H1 (cell line): ENCODE data around the gene ARAP2. TPM values are rescaled to one million over a fixed set of nuclear protein-coding genes. Genes with fewer than 3 reads are reported as not detected.

Experiments used
- CTCF ChIA-PET: fragments of 300-600 bp; sonication (Branson Sonifier 250); formaldehyde crosslinking; loops from one replicate; lab custom pipeline; 2021; ENCODE audit not compliant: partially characterized antibody; lab: Charles Lee
- POLR2A ChIA-PET: fragments of 300-600 bp; sonication (Branson Sonifier 250); formaldehyde crosslinking; loops from one replicate; lab custom pipeline; 2021; ENCODE audit warnings: inconsistent platforms; ENCODE audit not compliant: partially characterized antibody; lab: Charles Lee
- DNase-seq, 2 experiments: peaks; one replicate each; pipeline versions ENCODE4 v3.0.0 to v3.0.0-alpha.2; 2010 to 2022; ENCODE audit warnings: low spot score in 2 of 2, low read depth in 1 of 2, mixed read lengths in 1 of 2
- FAIRE-seq: peaks from 2 replicates; lab custom pipeline; 2011; peaks lifted over from hg19 to GRCh38; lab: Jason Lieb, UNC
- H2AFZ ChIP-seq: 2 replicates; pipeline ENCODE4 v1.8.1; 2012; ENCODE audit warnings: low read length, inconsistent platforms
- H2AK5ac ChIP-seq: 2 replicates; pipeline ENCODE4 v1.6.1; 2013; ENCODE audit warnings: low read depth, low read length
- H2BK120ac ChIP-seq: replicated peaks from 2 replicates; pipeline ENCODE3; 2013; ENCODE audit warnings: low read depth, low read length, inconsistent platforms
- H2BK12ac ChIP-seq: 2 replicates; pipeline ENCODE4 v1.6.1; 2013; ENCODE audit warnings: low read depth, low read length
- H2BK15ac ChIP-seq: 2 replicates; pipeline ENCODE4 v1.6.1; 2013; ENCODE audit warnings: low read length
- H2BK20ac ChIP-seq: 2 replicates; pipeline ENCODE4 v1.6.1; 2013; ENCODE audit warnings: low read length
- H2BK5ac ChIP-seq: 2 replicates; pipeline ENCODE4 v1.6.1; 2013; ENCODE audit warnings: low read depth, low read length
- H3K14ac ChIP-seq: 2 replicates; pipeline ENCODE4 v1.6.1; 2013; ENCODE audit warnings: inconsistent platforms; ENCODE audit not compliant: insufficient read length
- H3K18ac ChIP-seq: 2 replicates; pipeline ENCODE4 v1.6.1; 2013; ENCODE audit warnings: low read length; ENCODE audit errors: extremely low read depth
- H3K23ac ChIP-seq: 2 replicates; pipeline ENCODE4 v1.6.1; 2013; ENCODE audit warnings: inconsistent platforms; ENCODE audit not compliant: insufficient read length
- H3K23me2 ChIP-seq: 2 replicates; pipeline ENCODE4 v1.6.1; 2013; ENCODE audit warnings: low read depth, low read length
- H3K27ac ChIP-seq: 2 replicates; pipeline ENCODE4 v1.6.1; 2011; ENCODE audit warnings: low read depth, low read length, inconsistent platforms
- H3K27me3 ChIP-seq, 4 experiments: replicated peaks in 1 of 4; 1 replicate in 1 of 4; 2 replicates in 3 of 4; pipeline versions ENCODE4 v1.6.1 to v1.8.1; 2011 to 2013; ENCODE audit warnings: low read length in 3 of 4, mild to moderate bottlenecking in 3 of 4, inconsistent platforms in 2 of 4, mixed read lengths in 2 of 4, moderate library complexity in 1 of 4; ENCODE audit not compliant: control insufficient read depth in 3 of 4, insufficient read depth in 3 of 4; ENCODE audit errors: extremely low read depth in 1 of 4
- H3K36me3 ChIP-seq, 4 experiments: 2 replicates each; pipeline versions ENCODE4 v1.6.1 to v1.8.1; 2011 to 2013; ENCODE audit warnings: mild to moderate bottlenecking in 4 of 4, low read length in 3 of 4, moderate library complexity in 2 of 4, control low read depth in 1 of 4, inconsistent platforms in 1 of 4; ENCODE audit not compliant: insufficient read depth in 4 of 4, control insufficient read depth in 2 of 4
- H3K4ac ChIP-seq: replicated peaks from 2 replicates; pipeline ENCODE3; 2013; ENCODE audit warnings: low read length, low read depth, mixed read lengths, inconsistent platforms; ENCODE audit not compliant: insufficient read length
- H3K4me1 ChIP-seq, 4 experiments: replicated peaks in 1 of 4; 1 replicate in 1 of 4; 2 replicates in 3 of 4; pipeline versions ENCODE4 v1.6.1 to v1.8.1; 2011 to 2013; ENCODE audit warnings: low read length in 3 of 4, inconsistent platforms in 2 of 4, mixed read lengths in 1 of 4; ENCODE audit not compliant: insufficient read depth in 4 of 4, control insufficient read depth in 3 of 4
- H3K4me2 ChIP-seq, 2 experiments: 2 replicates each; pipeline versions ENCODE4 v1.6.1 to v1.8.1; 2011 to 2013; ENCODE audit warnings: low read depth in 2 of 2, low read length in 2 of 2, control low read depth in 1 of 2, inconsistent platforms in 1 of 2, mild to moderate bottlenecking in 1 of 2; ENCODE audit not compliant: insufficient read depth in 1 of 2
- H3K4me3 ChIP-seq, 4 experiments: fragments of 200-600, 300-600 bp in 1 of 4; sonication (generic), shearing (Covaris generic), sonication (Bioruptor Twin) in 1 of 4; 2 replicates each; pipeline versions ENCODE4 v1.5.1 to v1.8.1; 2011 to 2016; ENCODE audit warnings: low read length in 4 of 4, low read depth in 3 of 4, control low read depth in 2 of 4, inconsistent platforms in 2 of 4, mild to moderate bottlenecking in 2 of 4, mixed read lengths in 1 of 4, moderate library complexity in 1 of 4; ENCODE audit not compliant: insufficient read depth in 2 of 4; ENCODE audit errors: extremely low read depth in 1 of 4
- H3K56ac ChIP-seq: replicated peaks from 2 replicates; pipeline ENCODE3; 2013; ENCODE audit warnings: low read depth, mild to moderate bottlenecking, mixed read lengths, low read length, inconsistent platforms; ENCODE audit not compliant: insufficient read length
- H3K79me1 ChIP-seq: 2 replicates; pipeline ENCODE4 v1.6.1; 2013; ENCODE audit warnings: low read depth, low read length, control low read depth
- H3K79me2 ChIP-seq, 2 experiments: 2 replicates each; pipeline versions ENCODE4 v1.6.1 to v1.8.1; 2012 to 2013; ENCODE audit warnings: low read length in 2 of 2, mild to moderate bottlenecking in 2 of 2, inconsistent platforms in 1 of 2; ENCODE audit not compliant: insufficient read depth in 2 of 2, control insufficient read depth in 1 of 2
- H3K9ac ChIP-seq, 4 experiments: replicated peaks in 1 of 4; 1 replicate in 1 of 4; 2 replicates in 3 of 4; pipeline versions ENCODE4 v1.6.1 to v1.8.1; 2011 to 2013; ENCODE audit warnings: low read depth in 3 of 4, low read length in 3 of 4, control low read depth in 2 of 4, mild to moderate bottlenecking in 2 of 4, moderate library complexity in 2 of 4, inconsistent platforms in 1 of 4; ENCODE audit errors: extremely low read depth in 1 of 4
- H3K9me3 ChIP-seq, 2 experiments: 2 replicates each; pipeline versions ENCODE4 v1.6.1 to v1.8.1; 2012 to 2013; ENCODE audit warnings: mild to moderate bottlenecking in 2 of 2, moderate library complexity in 2 of 2, control low read depth in 1 of 2, inconsistent platforms in 1 of 2, low read depth in 1 of 2, low read length in 1 of 2, mixed read lengths in 1 of 2; ENCODE audit not compliant: insufficient read depth in 2 of 2
- H4K20me1 ChIP-seq, 2 experiments: replicated peaks in 1 of 2; 2 replicates each; pipeline versions ENCODE3 to v1.8.1; 2011 to 2013; ENCODE audit warnings: inconsistent platforms in 2 of 2, low read length in 2 of 2, mild to moderate bottlenecking in 1 of 2; ENCODE audit not compliant: insufficient read depth in 2 of 2, control insufficient read depth in 1 of 2
- H4K5ac ChIP-seq: 2 replicates; pipeline ENCODE4 v1.6.1; 2013; ENCODE audit warnings: low read length, low read depth, mixed read lengths, inconsistent platforms; ENCODE audit not compliant: insufficient read length
- H4K8ac ChIP-seq: 2 replicates; pipeline ENCODE4 v1.8.0; 2013; ENCODE audit warnings: mild to moderate bottlenecking, moderate library complexity, low read length, inconsistent platforms; ENCODE audit not compliant: insufficient read depth; ENCODE audit errors: extremely low read depth
- H4K91ac ChIP-seq: replicated peaks from 2 replicates; pipeline ENCODE3; 2013; ENCODE audit warnings: low read length, mixed read lengths, inconsistent platforms; ENCODE audit not compliant: insufficient read length
- CBX8 ChIP-seq: fragments of 300-800, 300-1000 bp; sonication (generic); IDR thresholded peaks from 2 replicates; pipeline ENCODE4 v1.7.1; 2016; ENCODE audit warnings: low read depth, low read length, borderline replicate concordance
- EP300 ChIP-seq, 2 experiments: IDR thresholded peaks; 1 replicate in 1 of 2; 2 replicates in 1 of 2; pipeline ENCODE4 v1.6.1; 2011 to 2012; ENCODE audit warnings: low read depth in 2 of 2, low read length in 2 of 2, mild to moderate bottlenecking in 2 of 2, borderline replicate concordance in 1 of 2, inconsistent platforms in 1 of 2, moderate library complexity in 1 of 2
- NANOG ChIP-seq: IDR thresholded peaks from 2 replicates; pipeline ENCODE4 v1.6.1; 2011; ENCODE audit warnings: low read length, low read depth, mild to moderate bottlenecking, inconsistent platforms; ENCODE audit not compliant: insufficient read depth, poor library complexity, severe bottlenecking
- POLR2A ChIP-seq, 2 experiments: IDR thresholded peaks; 1 replicate in 1 of 2; 2 replicates in 1 of 2; pipeline ENCODE4 v1.6.1; 2011; ENCODE audit warnings: low read depth in 2 of 2, low read length in 2 of 2, mild to moderate bottlenecking in 2 of 2; ENCODE audit errors: control extremely low read depth in 1 of 2
- RNF2 ChIP-seq: fragments of 200-900, 300-1000 bp; sonication (generic); IDR thresholded peaks from 2 replicates; pipeline ENCODE4 v1.7.1; 2016; ENCODE audit warnings: borderline replicate concordance, low read depth, mild to moderate bottlenecking, antibody characterized with exemption, low read length; ENCODE audit not compliant: poor library complexity, severe bottlenecking; ENCODE audit errors: missing control alignments
- SRF ChIP-seq: IDR thresholded peaks from 2 replicates; pipeline ENCODE4 v1.6.1; 2011; ENCODE audit warnings: mild to moderate bottlenecking, low read depth, low read length, moderate library complexity
- WGBS, 2 experiments: shearing (Covaris generic) in 1 of 2; methylation state at CpG; one replicate each; pipeline versions ENCODE4 v1.1.6 to v1.1.7; 2013 to 2015; ENCODE audit warnings: low lambda C conversion rate in 2 of 2, mixed read lengths in 2 of 2, inconsistent platforms in 1 of 2, low coverage in 1 of 2, missing lambda C conversion rate in 1 of 2; ENCODE audit not compliant: insufficient replicate concordance in 2 of 2, insufficient coverage in 1 of 2, insufficient read length in 1 of 2; ENCODE audit errors: extremely low coverage in 1 of 2, missing lambda C conversion rate in 1 of 2; 5-methylcytosine and 5-hydroxymethylcytosine counted together
- polyA plus RNA-seq, 7 experiments: library from polyadenylated mRNA; depleted of rRNA in 3 of 7; stranded (reverse) in 5 of 7; unstranded in 2 of 7; fragments of >200 nt in 5 of 7; fragments of 200-250 nt in 2 of 7; gene quantifications; 1 replicate in 5 of 7; 2 replicates in 1 of 7; 4 replicates in 1 of 7; pipeline versions ENCODE4 v1.2.1 to v1.2.3, GENCODE V29; 2011 to 2013; ENCODE audit warnings: missing spikeins in 2 of 7, mixed read lengths in 2 of 7
- total RNA-seq: library from RNA; stranded (reverse); fragmentation: NEBNext Ultra II Directional; extraction: Animal tissue kit (Norgen Biotek cat#: 25700); gene quantifications from 2 replicates; pipeline ENCODE4 v1.2.1, GENCODE V29; 2021

The ARAP2 gene
- total and polyA plus RNA-seq, 2 of the 8 experiments (the other 6 are each of a cell fraction or from before 2014, with no cell fraction given) = 0.15 to 2.3 TPM

DNA sequence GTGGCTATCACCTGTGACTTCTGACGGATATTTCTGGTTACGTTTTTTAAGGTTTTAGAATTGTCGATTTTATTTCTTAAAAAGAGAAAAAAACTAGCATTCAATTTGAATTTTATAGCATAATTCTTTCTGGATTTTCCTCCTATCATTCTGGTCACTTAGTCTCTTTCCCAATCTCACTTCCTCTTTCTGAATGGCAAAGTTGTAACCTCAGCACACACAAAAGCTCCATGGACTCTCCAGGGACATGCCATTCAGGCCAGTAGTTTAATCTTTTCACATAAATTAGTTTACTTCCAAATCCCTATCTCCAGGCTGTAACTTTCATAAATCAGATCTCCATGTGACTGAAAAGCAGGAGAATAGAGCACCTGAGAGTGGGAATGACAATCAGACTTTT, 110.7 kb downstream of the ARAP2 start:
- H4K5ac ChIP-seq = no peak overlapping the region
- no peak overlapping the region for H4K91ac ChIP-seq
- H3K14ac ChIP-seq = no peak overlapping the region
- H4K20me1 ChIP-seq = no peaks in the 10 kb centered on the region
- H2BK120ac ChIP-seq = no peak overlapping the region
- no peak overlapping the region for H3K4me2 ChIP-seq
- H3K9me3 ChIP-seq = no peaks in the 10 kb centered on the region
- no peak overlapping the region for H3K4me3 ChIP-seq
- H3K36me3 ChIP-seq = no peaks in the 10 kb centered on the region
- H3K23ac ChIP-seq = no peak overlapping the region
- H3K27me3 ChIP-seq = no peaks in the 10 kb centered on the region
- ChIA-PET CTCF (no interaction called here), POLR2A (no interaction called here)
- no peak overlapping the region for H4K8ac ChIP-seq
- no peak overlapping the region for H3K56ac ChIP-seq
- H2AK5ac ChIP-seq = no peak overlapping the region
- H3K79me1 ChIP-seq = no peaks in the 10 kb centered on the region
- H3K23me2 ChIP-seq = no peaks in the 10 kb centered on the region; the same call in 1 of the 2 replicates
- WGBS, 2 experiments = 96% methylated on average over 3 of the region's 3 CpGs; no CpG with 5 or more reads in 1 of the 2 experiments
- H2BK20ac ChIP-seq = no peak overlapping the region
- no peaks in the 10 kb centered on the region for H3K4me1 ChIP-seq
- no peak overlapping the region for H2BK15ac ChIP-seq
- H3K27ac ChIP-seq = no peak overlapping the region
- H3K9ac ChIP-seq = no peak overlapping the region
- no peak overlapping the region for H2BK12ac ChIP-seq
- H2BK5ac ChIP-seq = no peak overlapping the region
- no peak overlapping the region for H3K18ac ChIP-seq
- H2AFZ ChIP-seq = no peak overlapping the region
- DNase-seq = no peak
- no peak overlapping the region for H3K4ac ChIP-seq
- no peak for FAIRE-seq
- no peaks in the 10 kb centered on the region for H3K79me2 ChIP-seq
- TF ChIP-seq CBX8 (no peak), RNF2 (no peak), POLR2A (IDR thresholded peaks at IDR 0.05; ENCODE audit: control extremely low read depth in 1 of 2, low read depth in 2 of 2, low read length in 2 of 2) (no peak), NANOG (no peak), EP300 (IDR thresholded peaks at IDR 0.05; ENCODE audit: borderline replicate concordance in 1 of 2, low read depth in 2 of 2, low read length in 2 of 2) (no peak), SRF (no peak)
